HG03108 (cell line): ENCODE results near the gene STAT4.
"Not testable (repeated sequence)": the region's sequence is repeated elsewhere in the genome, so short reads cannot be mapped to it uniquely, and the experiment has no call there.

Experiments
- ATAC-seq: cut with Tn5 transposase; IDR thresholded peaks from one replicate; pipeline ENCODE4 v1.9.1; 2021; ENCODE audit warnings: moderate library complexity; ENCODE audit not compliant: unreplicated experiment

Gene STAT4

DNA sequence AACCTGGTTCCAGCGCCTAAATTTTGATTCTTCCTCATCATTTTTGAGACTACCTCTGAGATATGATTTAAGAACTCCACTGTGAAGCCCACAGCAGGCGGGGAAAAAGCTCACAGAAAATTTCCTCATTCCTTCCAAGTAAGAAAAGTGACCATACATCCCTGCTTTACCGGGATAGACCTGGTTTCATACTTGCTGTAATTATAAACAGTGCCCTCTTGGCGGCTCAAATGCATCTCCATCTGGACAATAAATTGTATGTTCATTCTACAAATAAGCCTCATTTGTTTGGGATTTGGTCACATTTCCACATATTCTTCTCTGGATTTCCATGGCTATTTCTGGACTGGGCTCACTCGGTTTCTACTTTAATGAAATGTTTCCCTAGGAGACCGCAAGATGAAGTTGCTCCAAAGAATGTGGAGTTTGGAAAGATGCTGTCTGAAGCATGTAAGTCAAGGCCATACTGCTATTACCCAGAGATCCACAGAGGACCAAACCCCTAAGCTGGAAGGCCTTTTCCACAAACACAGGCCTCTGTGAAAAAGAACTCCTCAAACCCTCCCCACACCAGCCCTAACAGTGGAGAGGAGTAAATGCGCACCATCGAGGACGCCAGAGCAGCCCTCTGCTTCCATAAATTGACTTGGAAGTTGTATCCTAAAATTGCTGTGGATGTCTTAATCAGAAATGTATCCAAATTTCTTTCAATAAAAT, 150.7 kb downstream of the STAT4 start:
- no peak for ATAC-seq

- no peak for ATAC-seq
Observed at GRCh38 chr2:190999058-190999457, 151.7 kb downstream of the STAT4 start.

DNA sequence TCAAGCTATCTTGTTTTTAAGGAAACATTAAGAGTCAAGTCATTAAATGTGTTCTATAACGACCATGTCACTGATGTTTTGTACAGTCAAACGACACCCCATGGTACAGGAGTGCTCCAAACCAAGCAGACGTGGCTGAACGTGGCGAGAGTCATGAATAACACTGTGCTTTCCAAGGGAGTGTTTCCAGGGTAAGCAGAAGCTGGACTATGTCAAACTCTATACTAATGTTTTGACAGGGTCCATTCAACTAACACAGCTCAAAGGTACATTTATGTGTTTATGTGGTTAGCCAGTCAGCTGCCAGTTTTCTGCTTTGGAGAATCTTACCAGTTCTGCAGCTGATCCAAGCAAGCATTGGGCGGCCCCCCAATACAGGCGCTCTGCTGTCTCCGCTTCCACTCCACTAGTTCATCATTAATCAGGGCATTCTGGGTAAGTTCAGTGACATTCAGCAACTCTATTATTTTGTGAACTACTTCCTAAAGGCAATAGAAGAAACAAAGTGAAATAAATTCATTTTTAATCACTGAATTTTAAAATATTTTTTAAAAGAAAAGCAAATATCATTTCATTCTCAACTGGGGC, 153.2 kb downstream of the STAT4 start:
- ATAC-seq = no peak

GRCh38 chr2:190996947-190997346, 153.8 kb downstream of the STAT4 start:
- ATAC-seq = no peak

- ATAC-seq = no peak
Observed at GRCh38 chr2:190996338-190996946, 154.4 kb downstream of the STAT4 start.

GRCh38 chr2:190995315-190995714, 155.5 kb downstream of the STAT4 start:
- ATAC-seq = not testable (repeated sequence)

GRCh38 chr2:190994148-190994547, 156.6 kb downstream of the STAT4 start:
- ATAC-seq = no peak

DNA sequence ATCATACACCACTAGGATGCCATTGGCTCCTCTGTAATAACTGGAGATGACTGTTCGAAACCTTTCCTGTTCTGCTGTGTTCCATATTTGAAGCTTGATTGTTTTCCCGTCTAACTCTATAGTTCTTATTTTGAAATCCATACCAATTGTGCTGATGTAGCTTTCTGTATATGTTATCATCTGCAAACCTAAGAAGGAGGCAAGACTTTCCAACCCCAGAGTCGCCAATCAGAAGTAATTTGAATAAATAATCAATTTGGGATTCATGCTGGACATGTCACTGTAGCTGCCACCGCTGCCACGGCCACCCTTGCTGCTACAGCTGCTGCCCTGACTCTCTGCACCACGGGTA, 157.5 kb downstream of the STAT4 start:
- ATAC-seq = no peak

DNA sequence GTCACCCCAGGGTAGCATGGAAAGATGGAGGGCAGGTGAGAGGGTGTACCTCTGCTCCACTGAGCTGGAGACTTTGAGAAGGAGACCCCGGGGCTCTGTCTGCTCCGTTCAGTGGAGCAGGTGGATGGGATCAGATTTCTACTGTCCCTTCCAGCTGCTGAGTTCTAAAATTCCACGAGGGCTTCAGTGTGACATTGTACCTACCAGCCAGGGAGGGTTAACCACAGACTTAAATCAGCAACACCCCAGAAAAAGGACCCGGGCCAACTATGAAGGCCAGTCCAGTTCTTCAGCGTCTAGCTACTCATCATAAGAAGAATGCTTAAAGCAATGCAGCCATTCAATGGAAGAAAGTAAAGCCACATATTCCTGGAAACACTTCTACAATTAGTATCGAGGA, 160.7 kb downstream of the STAT4 start:
- ATAC-seq = no peak

GRCh38 chr2:190988910-190989309, 161.9 kb downstream of the STAT4 start:
- ATAC-seq = no peak

DNA sequence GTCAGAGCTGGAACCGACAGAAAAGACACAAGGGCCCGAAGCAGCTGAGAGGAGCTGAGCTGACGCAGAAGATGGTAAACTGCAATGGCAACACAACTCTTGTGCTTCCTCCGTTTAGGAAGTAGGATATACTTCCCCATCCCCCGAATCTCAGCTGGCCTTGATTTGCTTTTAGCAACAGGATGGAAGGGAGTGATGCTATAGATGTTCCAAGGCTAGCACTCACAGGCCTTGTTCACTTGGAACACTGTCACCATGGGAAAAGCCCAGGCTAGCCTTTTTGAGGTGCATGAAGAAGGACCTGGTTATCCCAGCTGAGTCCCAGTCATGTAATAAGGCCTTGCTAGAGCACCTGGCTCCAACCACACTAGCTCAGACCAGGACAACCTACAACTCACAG, 162.9 kb downstream of the STAT4 start:
- ATAC-seq = no peak

DNA sequence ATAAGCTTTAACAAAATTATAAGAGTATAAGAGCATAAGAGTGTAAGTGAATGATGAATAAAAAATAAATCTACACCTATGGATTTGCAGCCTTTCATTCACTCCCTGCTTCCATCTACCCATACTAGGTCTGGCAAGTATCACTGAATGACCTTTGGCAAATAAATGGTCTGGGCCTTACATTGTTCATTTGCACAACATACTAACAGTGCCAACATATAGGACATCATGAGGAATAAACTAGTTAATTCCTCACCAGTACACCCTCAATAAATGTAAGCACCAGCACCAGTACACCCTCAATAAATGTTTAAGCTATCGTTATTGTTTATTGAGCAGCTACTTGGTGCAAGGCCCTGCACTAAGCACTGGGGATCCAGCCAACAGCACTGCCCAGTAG, 163.7 kb downstream of the STAT4 start:
- no peak for ATAC-seq

DNA sequence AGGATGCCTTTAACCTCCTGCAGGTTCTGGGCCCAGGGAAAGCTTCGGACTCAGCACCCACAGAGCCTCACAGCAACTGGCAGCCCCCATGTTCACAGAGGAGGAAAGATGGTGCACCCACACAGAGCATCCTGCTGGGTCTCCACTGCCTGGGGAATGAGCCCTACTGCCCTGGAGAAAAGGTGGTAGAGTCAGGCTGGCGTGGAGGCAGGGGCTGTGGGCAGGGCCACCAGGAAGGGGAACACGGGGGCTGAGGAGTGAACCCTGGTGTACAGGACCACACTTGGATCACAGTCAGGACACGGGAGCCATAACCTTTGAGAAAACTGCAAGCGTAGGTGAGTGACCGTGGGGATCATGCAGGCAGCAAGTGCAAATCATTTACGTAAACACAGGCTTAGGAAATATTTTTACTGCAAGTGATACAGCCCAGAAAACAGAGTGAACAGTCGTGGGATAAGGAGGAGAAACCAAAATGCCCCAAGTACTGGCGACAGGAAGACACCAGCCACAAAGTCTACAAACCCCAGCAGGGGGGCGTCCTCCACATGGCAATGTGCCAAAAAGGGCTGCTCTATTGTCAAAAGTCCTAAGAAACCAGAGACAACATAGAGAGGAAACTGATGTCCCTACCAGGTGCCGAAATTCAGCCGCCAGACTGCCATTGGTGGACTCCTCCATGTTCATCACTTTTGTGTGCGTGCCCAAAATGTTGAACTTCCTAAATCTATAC, 164.4 kb downstream of the STAT4 start:
- no peak for ATAC-seq

DNA sequence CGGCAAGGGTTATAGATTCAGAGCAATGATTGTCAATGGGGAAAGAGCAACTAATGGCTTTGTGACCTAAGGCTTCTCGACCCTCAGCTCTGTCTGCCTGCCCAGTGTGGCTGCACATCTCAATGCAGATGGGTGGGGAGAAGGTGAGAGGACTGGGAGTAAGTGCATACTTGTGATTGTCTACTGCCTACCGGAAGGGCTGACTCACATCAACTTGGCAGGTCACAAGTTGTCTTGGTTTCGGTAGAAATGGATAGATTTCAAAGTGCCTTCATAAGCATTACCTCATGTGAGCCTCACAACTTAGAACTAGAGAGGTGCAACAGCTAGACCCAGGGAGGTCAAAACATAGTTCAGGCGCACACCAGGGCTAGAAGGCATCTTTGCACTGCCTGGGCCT, 166.2 kb downstream of the STAT4 start:
- no peak for ATAC-seq

DNA sequence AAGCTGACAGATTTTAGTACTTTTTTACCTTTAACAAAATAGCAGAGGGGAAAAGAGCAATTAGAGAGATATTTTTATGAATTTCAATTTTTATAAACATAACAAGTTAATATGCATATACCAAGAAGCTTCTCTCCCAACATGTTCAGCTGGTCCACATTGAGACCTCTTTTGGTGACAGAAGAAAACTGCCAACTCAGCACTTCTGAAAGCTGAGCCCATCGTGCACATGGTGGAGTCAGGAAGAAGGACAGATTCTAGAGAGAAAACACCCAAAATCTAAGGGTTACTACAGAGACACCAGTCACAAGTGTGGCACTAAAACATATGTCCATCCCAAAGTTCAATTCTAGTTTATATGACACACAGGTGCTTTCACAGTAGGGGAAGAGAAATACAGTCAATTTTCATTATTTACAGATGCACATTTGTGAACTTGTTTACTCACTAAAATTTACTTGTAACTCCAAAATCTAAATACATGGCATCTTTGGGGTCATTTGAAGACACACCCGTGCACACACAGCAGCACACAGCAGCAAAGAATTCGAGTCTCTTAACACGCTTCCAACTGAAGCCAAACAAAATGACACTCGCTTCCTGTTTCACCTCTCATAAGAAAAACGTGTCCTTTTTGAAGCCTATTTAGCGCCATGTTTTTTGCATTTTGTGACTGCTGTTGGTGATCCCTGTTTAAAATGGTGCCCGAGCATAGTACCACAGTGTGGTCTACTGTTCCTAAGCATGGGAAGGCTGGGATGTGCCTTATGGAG, 168.3 kb downstream of the STAT4 start:
- ATAC-seq = no peak

- no peak for ATAC-seq
Observed at GRCh38 chr2:190981733-190982132, 169.1 kb downstream of the STAT4 start.

DNA sequence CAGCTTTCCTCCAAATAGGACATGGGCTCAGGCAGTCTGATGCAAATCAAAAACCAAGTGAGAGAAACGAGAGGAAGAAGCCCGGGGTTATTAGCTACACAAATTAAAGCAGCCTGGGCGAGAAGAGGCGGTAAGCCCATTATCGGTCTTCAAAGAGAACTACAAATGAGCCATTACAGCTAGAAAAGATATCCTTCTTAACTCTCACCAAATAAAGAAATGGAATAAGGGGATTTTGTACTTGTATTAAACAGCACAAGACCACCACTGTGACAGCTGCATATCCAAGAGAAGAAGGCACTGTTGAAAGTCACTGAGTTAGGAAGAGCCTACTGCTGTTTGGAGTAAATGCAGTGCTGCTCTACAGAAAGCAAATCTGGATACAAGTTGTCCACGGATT, 169.5 kb downstream of the STAT4 start:
- no peak for ATAC-seq

DNA sequence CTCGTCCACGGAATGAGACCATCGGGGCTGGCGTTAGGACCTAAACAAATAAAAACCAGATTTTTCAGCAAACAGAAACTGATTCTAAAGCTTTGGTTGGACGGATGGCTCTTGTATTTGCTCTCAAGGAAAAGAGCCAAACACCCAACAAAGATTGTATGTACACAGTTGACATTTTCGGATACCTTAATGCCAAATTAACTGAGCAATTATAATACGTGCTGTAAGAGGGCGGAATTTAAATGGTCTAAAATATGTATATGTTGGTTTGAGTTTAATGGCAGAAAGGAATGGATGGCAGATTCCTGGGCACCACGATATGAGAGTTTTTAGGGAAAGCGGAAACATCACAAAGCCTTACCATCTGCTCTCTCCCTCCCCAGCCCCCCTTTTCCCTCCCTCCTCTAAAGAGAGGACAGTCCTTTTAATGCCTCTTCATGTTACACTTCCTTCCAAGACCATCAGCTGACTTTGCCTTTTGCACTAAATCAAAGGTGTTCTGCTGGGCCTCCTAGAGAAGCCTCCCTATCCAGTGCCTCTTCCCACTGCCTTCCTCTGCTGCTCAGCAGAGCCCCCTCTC, 170.1 kb downstream of the STAT4 start:
- no peak for ATAC-seq

- no peak for ATAC-seq
Observed at GRCh38 chr2:190979906-190980629, 170.7 kb downstream of the STAT4 start.
